HG02571 (cell line): ENCODE measurements around the gene SPAG17.

Experiments
- ATAC-seq: cut with Tn5 transposase; IDR thresholded peaks from one replicate; pipeline ENCODE4 v1.9.1; 2021; ENCODE audit warnings: mild to moderate bottlenecking, moderate library complexity; ENCODE audit not compliant: unreplicated experiment

SPAG17 gene

GRCh38 chr1:118081387-118081786 is 103.6 kb downstream of the SPAG17 start:
- no peak for ATAC-seq

- ATAC-seq = no peak
These were observed 107.5 kb downstream of the SPAG17 start for GRCh38 chr1:118077331-118078045.

DNA sequence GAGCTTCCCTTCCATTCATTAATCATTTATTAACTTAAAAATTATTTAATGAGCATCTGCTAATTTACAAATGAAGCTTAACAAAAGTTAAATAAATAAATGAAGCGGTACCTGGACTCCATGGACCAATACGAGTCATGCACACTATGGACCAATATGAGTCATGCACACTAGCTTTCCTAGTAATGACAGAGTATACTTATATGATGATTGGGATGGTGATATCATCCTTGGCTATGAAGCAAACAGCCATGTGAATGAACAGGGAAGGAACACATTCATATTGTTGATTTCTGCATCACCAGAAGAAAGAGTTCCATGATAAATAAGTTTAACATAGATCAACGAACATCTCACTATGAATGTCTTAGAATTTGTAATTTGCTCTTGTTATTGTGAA is 109.9 kb downstream of the SPAG17 start:
- ATAC-seq = no peak

DNA sequence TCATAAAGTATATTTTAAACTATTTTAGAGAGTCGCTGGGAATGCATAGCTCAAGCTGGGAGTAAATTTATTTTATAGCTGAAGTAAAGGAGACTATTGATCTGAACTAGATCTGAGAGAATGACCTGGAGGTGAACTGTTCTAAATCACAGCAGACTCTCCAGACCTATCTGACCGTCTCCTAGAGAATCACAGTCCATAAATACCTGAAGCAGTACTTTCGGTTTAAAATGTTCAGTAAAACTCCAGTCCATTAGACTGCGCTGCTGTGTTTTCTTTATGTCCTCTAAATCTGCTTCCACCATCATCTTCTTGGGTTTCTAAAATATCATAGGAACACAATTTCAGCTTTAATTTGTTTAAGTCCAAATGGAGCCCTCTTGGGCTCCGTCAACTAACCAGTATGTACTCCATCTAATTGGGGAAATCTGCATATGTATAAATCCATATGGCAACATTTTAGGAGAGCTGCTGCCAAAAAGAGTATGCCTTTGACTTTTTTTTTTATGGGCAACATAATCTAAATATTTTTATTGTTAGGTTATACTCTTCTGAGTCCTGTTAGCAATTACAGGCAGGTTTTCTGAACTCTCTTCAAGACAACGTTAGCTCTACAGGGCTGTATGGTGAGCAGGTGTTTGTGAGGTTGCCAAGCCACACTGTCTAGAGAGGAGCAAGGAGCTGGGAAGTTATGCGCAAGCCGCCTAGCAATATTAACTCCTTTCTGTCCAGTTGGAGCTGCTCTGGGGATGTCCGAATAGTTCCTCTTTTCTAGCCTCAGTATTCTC is 111.2 kb downstream of the SPAG17 start:
- no peak for ATAC-seq

GRCh38 chr1:118049981-118050380 is 135.0 kb downstream of the SPAG17 start:
- ATAC-seq = no peak

GRCh38 chr1:118047650-118048224 is 137.3 kb downstream of the SPAG17 start:
- ATAC-seq = no peak

DNA sequence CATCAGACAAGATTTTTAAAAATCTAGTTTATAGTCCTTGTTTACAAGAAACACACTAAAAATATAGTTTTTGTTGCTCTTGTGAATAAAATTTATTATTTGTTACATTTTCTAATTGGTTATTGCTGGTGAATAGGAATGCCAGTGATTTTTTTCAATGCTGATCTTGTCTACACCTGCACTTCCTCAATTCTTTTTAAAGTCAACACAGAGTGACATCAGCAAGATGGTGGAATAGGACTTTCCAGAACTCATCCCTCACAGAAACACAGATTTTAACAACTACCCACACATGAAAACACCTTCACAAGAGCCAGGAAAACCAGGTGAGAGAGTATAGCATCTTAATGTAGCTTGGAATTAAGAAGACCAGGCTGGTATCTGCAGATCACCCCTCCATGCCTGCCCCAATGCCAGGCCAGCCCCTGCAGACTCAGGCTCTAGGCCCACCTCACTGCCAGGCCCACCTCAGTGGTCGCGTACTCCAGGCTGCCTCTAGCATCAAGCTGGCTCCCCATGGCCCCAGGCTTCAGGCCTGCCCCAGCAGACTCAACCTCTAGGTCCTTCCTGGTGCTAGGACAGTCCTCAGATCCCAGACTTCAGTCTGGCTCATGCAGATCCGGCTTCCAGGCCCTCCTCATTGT is 137.9 kb downstream of the SPAG17 start:
- no peak for ATAC-seq

DNA sequence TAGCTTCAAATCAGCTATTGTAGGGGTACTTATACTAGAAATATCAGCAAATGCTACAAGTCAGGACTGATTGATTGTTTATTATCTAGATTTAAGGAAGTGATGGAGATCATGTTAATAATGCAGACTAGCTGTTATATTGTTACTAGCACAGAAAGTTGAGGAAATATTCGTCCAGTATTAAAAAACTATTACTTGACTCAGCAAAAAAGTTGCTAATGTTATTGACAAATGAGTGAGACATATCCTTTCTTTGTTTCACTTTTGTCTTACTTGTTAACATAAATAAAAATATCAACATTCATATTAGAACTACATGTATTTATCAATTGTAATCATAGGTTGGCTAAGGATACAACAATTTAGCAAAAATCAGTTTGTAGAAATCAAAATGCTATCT is 141.4 kb downstream of the SPAG17 start:
- no peak for ATAC-seq

GRCh38 chr1:118042501-118042900 is 142.5 kb downstream of the SPAG17 start:
- ATAC-seq = no peak

DNA sequence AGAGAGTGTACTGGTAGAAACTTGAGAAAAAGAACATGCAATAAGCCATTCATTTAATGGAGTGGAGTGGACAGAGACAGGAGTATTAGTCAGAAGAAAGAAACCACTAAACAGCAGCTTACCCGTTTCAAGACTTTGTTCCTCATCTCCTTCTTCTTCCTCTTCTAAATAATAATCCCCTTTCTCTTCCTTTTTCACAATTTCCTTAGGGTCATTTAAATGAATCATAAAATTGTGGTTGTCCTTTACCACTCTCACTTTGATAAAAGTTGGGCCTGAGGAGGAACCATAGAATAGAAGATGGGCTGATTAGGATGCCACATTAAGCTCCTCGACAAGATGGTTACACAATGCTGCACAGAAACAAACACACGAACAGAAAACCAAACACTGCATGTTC is 145.9 kb downstream of the SPAG17 start:
- no peak for ATAC-seq

DNA sequence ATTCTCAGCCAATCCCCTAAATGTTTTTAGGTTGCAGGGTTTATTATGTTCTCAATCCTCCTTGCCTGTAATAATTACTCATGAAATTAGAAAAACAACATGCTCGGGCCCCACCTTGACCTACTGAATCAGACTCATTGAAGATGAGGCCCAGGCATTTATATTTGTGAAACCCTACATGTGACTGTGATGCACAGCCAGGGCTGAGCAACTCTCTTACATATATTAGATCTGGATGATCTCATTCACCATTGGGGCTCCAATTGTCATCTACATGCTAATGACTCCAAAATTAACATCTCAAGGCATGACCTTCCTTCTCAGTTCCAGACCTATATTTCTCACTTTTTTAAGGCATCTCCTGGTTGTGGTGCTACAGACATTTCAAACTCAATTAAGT is 152.1 kb downstream of the SPAG17 start:
- ATAC-seq = no peak

DNA sequence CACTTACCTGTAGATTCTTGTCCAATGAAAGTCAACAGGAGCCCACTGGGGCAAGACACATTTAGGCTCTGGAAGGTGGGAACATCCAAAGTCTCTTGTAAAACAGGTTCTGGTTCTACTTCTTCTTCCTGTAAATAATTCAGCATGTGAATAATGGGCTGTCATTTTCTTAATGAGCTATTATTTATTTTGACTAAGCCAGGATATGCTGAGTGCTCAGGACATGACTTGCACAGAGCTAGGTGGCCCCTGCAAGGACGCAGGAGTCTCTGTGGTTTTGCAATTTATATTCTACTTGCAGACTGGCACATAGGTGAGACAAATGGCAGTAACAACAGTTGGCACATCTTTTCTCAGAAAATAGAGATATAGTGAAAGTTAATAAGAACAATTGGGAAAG is 156.8 kb downstream of the SPAG17 start:
- ATAC-seq = no peak

DNA sequence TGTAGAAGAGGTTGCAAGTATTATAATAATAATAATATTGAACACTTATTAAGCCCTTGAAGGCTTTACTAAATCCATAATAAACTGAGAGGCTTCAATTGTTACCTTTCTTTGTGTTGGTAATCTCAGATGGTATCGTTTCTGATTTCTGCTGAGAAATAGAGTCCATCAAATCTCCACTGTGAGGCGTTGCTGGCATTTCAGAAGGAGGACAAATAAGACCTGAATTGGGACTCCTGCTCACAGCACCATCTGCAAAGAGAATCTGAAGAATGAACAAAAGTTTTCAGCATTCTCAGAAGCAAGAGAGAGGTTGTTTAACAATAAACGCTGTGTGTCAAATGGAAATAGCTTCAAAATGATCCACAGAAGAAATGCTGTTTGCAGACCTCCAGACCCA is 161.8 kb downstream of the SPAG17 start:
- ATAC-seq = no peak

DNA sequence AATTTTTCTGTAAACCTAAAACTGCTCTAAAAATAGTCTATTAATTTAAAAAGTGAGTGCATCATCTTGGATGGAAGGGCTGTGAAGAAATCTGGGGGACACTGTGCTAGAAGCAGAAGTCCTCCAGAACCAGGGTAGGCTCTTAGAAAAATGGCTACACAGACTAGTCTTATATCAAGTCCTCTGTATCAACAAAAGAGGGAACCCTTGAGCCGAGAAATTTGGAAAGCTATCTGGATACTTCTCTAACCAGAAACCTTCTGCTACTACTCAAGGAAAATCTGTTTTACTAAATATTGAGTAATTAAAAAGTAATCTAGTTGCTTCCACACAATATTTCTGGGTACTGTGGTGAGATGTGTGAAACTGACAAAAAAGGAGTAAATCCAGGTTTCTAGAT is 163.4 kb downstream of the SPAG17 start:
- ATAC-seq = no peak

GRCh38 chr1:118018060-118018459 is 167.0 kb downstream of the SPAG17 start:
- ATAC-seq = no peak

GRCh38 chr1:118013938-118014337 is 171.1 kb downstream of the SPAG17 start:
- no peak for ATAC-seq

DNA sequence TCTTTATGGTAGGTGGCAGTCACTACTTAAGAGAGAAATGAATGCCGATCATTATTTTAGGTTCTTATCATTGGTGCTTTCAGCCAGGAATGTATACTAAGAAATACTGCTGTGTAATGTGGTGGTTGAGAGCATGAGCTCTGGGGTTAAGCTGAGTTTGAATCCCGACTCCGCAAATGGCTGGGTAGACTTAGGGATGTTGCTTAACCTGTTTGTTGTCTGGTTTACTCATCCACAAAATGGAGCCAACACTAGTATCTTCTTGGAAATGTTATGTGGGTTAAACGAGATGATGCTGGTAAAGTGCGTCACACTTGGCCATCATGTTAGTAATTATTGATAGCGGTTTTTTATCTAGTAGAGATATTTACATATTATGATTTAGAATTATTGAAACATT is 171.7 kb downstream of the SPAG17 start:
- no peak for ATAC-seq

GRCh38 chr1:118012515-118013124 is 172.4 kb downstream of the SPAG17 start:
- ATAC-seq = no peak

GRCh38 chr1:118008011-118008410 is 177.0 kb downstream of the SPAG17 start:
- no peak for ATAC-seq

DNA sequence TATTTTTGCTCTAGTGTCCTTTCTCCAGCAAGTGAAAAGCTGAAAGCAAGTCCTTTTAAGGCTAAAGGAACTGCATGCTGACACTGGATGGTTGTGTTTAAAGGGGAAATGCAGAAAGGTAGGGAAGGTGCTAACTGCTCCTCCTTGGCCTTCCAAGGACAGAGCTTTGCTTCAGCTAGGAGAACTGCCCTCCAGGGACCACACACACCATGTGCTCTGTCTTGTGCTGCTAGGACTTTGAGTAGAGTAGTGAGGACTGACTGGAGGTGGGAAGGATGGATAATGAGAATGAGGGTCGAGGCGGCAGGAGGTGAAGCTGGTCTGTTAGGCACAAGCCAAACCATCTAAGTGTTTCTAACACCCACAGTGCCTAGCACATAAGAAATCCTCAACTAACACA is 177.6 kb downstream of the SPAG17 start:
- ATAC-seq = no peak

- no peak for ATAC-seq
These were observed 180.7 kb downstream of the SPAG17 start for GRCh38 chr1:118004312-118004711.
